NOMO-1 (cell line): Measurements from ENCODE around the gene CRYBA4.
"Not testable (repeated sequence)": the region's sequence is repeated elsewhere in the genome, so short reads cannot be mapped to it uniquely, and the experiment has no call there.

Source experiments
- DNase-seq, 2 experiments: peaks; one replicate each; lab custom pipeline; 2025; ENCODE audit not compliant: unreplicated experiment in 2 of 2; lab: John Stamatoyannopoulos, UW

CRYBA4 gene

DNA sequence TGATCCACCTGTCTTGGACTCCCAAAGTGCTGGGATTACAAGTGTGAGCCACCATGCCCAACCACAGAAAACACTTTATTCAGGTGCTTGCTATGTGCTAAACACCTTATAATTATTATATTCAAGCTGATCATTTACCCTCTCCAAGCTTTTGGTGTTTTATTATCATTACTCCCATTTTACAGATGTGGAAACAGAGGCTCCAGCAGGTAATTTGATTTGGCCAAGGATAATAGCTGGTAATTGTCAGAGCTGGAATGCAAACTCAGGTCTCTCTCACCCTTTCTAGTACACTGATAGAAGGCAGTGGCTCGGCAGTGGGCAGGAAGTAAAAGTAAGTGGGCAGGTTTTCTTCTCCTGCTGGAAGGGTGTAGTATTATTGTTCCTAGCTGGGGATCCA is 28.0 kb upstream of the CRYBA4 start:
- no peak for DNase-seq

DNA sequence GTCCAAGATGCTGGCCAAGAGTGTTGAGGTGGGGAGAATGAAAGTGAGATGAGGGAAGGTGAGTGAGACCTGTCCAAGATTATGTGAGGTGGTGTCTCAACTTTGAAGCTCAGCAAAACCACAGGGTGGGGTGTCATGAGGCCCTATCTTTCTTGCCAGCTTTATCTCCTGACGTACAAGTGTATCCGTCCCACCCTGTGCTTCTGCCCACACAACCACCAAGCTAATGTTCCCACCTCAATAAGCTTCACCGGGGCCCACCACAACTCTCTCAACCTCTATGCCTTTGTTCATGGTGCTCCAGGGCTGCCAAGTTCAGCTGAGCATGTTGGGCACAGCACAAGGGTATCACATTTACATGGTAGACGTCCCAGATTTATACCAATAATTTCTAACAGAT is 24.7 kb upstream of the CRYBA4 start:
- DNase-seq, result no peak

DNA sequence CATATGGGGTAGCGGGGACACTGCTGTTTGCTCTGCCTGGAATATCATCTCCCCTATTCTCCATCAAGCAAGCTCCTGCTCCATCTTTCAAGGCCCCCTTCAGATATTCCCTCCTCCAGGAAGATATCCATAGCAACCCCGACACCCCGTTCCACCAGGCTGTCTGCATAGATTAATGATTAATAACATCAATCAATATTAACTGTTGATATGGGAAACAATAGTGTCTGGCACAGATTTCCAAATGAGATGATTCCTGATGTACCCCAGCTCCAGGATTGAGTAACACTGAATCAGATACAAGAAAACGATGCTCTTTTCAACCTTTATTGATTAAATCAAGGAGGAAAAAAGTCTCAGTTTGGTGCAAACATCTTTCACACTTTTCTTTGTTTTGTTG is 24.3 kb upstream of the CRYBA4 start:
- no peak for DNase-seq

DNA sequence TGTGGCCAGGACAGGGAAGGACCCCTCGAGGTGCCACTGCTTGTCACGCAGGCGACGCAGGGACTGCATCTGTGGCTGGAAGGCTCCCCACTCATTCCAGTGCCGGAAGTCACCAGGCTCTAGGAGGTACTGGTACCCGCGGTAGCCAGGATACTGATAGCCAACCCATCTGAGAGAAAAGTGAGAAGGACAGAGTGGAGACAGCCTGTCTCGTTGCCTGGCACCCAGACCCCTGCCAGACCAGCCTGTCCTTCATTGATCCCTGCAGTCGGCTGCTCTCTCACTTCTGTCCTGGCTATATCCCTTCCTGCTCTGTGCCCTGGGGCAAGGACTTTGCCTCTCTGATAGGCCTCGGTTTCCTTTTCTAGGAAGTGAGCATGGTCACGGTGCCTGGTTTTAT is 22.3 kb upstream of the CRYBA4 start:
- DNase-seq, result no peak

DNA sequence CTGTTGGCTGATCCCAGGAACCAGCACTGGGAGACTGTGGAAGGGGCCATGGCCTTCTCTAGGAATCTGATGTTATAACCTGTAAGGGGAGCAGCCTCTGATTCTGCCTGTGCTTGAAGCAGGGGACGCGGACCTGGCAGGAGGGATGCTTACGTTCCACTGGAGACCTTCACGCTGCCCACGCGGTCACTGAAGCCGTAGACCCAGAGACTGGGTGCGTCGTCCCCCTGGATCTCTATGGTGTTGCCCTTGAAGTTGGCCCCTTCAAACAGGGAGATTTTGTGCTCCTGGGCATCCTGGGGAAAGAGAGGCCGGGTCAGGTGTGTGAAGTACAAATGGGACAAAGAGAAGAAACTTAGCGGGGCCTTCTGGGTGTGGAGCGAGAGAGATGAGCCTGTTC is 20.0 kb upstream of the CRYBA4 start:
- DNase-seq, result no peak

DNA sequence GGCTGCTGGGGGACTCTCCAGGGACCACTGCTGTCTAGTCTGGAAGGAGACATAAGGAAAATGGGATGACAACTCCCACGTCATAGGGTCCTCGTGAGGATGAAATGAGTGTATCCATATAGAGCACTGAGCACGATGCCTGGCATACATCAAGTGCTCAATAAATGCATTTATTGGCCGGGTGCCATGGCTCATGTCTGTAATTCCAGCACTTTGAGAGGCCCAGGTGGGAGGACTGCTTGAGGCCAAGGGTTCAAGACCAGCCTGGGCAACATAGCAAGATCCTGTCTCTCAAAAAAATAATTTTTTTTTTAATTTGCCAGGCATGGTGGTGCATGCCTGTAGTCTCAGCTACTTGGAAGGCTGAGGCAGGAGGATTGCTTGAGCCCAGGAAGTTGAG is 19.6 kb upstream of the CRYBA4 start:
- no peak for DNase-seq

DNA sequence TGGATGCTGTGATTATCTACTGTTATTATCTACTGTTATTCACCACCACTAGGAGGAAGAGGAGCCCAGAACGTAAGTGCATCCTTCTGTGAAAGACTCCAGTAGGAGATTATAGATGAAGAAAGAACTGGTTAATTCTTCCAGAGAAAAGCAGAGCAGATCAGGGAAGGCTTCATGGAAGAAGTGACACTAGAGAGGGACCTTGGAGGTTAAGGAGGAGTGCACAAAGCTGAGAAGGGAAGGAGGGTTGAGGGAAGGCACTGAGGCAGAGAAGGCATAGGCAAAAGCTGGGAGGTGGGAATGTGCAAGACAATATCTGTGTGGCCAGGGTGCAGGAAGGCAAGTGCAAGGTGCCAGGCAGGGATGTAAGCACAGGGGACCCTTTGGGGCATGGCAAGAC is 17.4 kb upstream of the CRYBA4 start:
- no peak for DNase-seq

DNA sequence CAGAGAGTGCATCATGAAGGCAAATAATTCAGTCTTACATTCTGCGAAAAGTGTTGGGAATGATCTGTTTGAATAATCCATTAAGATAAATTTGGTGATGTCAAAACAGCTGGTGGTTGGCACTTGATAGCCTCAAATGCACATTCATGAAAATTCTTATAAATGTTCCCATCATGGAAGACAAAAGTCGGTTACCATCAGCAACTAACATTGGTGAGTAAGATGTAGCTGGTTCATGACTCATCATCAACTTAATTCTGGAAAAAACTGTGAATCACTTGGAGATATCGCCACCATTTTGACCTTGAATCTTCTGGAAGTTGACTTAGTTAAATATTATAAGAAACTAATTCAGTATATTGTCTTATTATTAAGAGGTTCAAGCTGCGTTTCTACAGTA is 15.2 kb upstream of the CRYBA4 start:
- no peak for DNase-seq

DNA sequence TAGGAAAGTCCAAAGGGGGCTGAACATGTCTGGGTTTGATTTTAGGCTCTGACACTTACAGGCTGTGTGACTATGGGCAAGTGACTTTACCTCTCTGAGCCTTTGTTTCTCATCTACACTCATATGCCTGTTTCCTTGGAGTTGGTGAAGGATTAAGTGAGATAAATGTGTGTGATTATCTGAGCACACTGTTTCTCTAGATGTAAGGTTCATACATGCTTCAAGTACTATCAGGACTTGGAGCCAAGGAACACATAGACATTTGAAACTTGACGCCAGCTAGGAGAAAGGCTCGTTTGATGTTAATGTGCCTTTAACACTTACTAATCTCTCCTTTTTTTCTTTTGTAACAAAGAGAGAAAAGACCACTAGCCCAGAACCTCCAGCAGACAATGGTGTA is 13.6 kb upstream of the CRYBA4 start:
- DNase-seq, result no peak

DNA sequence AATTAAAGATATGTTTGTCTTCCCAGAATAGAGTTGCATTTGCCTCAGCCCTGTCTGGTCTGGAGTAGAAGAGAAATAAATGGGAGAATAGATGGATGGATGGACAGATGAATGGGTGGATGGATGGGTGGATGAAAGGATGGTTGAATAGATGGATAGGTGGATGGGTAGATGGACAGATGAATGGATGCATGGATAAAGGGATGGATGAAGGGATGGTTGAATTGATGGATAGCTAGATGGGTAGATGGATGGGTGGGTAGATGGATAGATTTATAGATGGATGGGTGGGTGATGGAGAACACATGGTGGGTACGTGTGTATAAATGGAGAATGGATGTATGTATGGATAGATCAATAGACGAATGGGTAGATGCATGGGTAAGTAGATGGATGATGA is 12.5 kb upstream of the CRYBA4 start:
- DNase-seq, result no peak

DNA sequence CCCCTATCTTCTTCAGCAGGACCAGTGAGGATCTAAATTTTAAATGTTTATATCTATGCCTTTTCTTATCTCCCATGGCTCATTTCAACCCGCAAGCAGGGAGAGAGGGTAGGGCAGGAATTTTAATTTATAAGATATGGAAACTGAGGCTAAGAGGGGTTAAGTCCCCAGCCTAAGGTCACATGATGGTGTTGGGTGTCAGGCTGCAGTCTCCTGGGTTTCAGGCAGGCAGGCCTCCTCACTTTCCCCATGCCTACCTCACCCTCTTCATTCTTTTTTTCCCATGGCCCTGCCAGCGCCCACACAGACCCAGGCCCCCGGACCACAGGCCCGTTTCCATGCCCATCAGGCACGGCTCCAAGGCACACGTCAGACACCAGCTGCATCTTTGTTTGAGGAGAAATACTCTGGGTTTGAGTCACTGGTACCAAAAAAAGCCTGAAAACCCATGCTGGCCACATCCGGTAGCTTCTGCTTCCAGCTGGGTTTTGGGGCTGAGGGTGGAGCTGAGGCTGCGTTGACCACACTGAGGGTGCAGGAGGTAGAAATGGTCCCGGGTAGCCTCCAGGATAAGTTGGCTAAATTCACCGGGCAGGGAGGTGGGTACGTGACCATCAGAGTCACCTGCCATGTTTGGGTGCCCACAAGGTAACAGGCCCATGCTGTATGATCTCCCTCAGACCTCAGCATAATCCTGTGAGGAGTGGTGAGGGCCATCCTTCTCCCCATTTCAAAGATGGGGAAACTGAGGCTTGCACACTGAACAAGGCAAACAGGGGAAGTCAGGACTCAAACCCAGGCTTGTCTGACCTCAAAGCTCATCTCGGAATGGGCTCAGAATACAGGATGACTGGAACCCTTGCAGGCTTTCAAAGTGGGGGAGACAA is 11.4 kb upstream of the CRYBA4 start:
- DNase-seq, result peak; percentile 28 to 31

DNA sequence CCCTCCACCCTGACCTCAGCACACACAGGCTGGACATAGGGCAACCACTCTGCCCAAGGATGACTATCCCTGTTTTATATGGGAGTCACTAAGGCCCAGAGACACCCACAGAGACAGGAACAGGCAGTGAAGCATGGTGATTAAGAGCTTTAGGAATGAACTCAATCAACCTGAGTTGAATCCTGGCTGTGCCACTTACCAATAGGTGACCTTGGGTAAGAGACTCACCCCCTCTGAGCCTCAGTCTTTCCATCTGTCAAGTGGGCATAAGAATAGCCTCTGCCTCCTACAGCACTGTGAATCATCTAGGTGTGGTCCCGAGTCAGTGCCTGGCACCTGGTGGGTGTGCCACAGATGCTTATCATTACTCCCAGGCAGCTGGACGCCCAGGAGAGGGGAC is 10.8 kb upstream of the CRYBA4 start:
- DNase-seq, result no peak

DNA sequence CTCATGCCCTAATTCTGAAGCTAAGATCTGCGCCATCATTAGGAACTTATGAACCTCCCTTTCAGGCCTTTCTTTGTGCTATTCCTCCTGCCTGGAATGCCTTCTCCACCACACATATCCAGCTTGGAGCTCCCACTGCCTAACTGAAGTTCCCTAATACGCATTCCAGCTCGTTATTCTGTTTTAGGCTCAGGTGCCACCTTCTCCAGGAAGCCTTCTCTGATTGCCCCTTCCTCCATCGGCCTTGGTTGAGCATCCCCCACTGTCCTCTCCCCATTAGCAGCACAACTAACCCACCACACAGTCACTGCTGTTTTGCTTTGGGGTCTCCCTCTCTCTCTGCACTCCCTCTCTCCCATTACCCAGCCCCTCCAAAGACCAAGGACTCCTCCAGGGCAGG is 9.1 kb upstream of the CRYBA4 start:
- no peak for DNase-seq

DNA sequence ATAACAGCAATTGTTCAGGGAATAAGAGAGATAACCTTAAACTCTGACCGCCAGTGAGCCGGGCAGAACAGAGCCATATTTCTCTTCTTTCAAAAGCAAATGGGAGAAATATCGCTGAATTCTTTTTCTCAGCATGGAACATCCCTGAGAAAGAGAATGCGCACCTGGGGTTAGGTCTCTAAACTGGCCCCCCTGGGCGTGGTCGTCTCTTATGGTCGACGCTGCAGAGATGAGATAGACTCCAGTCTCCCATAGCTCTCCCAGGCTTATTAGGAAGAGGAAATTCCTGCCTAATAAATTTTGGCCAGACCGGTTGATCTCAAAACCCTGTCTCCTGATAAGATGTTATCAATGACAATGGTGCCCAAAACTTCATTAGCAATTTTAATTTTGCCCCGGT is 8.0 kb upstream of the CRYBA4 start:
- DNase-seq, result not testable (repeated sequence)

DNA sequence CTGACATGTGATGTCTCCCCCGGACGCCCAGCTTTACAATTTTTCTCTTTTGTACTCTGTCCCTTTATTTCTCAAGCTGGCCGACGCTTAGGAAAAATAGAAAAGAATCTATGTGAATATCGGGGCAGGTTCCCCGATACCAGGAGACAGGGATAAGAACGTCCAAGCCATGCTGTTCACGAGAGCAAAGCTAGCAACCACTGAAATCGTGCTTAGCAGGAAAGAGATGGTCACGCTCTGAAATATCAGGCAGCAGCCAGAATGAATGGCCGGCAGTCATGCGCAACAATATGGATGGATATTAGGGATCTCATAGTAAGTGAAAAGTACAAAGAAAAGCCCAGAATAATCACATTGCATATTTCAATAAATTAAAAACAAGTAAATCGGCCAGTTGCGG is 7.4 kb upstream of the CRYBA4 start:
- DNase-seq, result no peak

DNA sequence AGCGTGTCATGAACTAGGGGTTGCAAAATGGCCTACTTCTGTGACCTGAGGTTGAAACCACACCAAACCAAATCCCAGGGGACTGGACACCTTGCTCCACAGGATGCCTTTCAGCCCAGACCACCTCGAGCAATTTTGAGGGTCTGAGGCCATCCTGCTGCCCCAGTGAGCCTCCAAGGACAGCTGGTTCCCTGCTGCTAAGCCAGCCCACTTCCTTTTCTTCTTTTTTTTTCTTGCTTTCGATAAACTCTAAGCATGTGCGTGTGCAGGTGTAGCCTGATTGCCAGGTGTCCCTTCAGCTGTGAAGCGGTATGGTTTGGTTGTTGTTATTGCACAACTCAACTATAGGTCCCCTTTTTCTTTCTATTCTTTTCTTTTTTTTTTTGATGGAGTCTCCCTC is 6.6 kb upstream of the CRYBA4 start:
- DNase-seq, result no peak

DNA sequence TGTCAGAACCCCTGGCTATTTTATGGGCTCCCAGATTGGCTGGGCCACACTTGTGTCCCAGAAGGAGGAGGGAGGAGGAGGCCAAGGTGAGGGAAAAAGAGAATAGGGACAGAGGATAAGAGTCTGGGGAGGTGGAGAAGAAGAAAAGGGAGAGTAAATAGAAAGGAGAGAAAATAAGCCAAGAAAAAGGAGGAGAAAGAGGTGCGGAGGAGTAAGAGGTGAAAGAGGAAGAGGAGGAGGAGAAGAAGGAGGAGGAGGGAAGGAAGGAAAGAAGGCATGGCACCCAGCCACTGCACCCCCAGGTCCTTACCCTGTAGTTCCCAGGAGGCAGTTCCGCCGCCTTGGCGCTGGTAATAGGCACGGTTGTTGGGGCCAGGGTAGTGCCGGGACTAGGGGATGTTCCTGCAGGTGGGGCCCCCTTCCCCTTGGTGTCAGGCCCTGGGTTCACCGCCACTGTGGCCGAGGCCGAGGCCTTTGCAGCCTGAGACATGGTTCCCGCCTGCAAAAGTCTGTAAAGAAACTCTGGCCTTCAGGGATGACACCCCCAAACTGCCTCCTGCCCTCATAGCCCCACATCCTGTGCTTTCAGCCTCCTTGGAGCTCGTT is 5.8 kb upstream of the CRYBA4 start:
- no peak for DNase-seq

DNA sequence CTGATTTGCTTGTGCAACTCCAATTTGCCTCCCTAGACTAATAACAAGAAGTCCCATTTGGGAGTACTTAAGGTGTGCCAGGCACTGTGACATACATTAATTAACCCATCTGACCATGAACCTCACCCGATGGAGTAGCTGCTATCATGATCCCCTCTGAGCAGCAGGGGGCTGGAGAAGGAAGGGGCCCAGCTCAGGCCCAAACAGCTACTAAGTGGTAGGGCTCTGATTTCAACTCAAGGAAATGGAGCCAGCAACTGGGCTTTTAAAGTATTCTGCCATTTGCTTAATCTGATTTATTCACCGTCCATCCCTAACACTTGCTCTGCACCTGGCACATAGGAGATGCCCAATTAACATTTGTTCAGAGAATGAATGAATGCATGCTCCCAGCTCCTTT is 5.1 kb upstream of the CRYBA4 start:
- no peak for DNase-seq

DNA sequence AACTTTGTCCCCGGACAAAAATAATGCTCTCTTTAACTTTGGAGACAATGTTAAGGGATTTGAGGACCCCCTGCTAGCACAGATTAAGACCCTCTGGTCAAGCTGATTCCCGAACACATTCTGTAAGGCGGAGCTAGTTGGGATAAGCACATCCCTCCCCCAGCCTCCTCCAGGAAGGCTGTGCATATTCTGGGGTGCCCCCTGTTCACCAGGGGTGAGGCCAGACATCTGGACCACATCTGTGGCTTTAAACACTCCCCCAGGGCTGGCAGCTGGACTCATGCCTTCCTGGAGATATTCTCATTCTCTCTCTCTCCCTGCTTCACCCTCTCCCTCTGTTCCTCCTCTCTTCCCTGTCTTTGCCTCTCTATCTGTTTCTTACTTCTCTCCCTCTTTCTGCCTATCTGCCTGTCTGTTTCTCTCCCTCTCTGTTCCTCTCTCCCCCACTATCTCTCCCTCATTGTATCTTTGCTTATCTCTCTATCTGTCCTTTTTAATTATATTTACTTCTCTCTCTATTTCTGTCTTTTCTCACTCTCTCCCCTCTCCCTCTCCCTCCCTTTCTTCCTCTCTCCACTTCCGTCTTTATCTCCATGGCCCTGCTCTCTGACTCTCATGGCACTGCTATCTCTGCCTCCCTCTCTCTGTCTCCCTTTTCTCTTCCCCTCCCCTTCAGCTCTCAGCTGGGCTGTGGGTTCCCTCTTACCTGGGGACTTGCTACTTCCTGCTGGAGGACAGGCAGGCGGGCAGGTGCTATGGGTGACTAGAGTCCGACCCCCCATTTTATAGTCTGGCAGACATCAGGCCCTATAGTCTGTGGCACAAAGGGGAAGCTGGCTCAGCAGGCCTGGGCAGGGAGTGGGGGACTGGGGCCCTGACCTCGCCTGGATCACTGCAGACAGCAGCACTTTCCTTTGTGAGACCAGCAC is 4.2 kb upstream of the CRYBA4 start, which contains the start of gene CRYBB1:
TSS of gene CRYBB1 (minus strand) at position 757 of the 929 bp plus-strand sequence. CDS start 1,708 bp downstream, outside the sequence.
- DNase-seq, result peak; percentile 58 to 60

DNA sequence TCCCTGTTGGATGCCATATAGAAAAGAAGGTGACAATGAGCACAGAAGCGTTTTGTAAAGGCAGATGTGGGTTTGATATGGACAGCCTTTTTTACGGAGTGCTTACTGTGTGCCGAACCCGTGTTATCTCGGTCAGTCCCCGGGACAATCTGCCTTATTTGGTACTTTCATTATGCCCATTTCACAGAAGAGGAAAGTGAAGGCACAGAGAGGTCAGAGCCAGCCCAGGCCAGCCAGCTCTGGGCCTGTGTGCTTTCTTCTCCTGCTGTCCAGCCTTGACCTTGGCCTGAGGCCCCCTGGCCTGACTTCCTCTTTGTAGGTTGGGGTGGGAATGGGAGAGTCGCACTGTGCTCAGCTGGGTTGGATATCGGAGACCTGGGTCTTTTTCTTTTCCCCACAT is 3.3 kb upstream of the CRYBA4 start:
- DNase-seq, result no peak

DNA sequence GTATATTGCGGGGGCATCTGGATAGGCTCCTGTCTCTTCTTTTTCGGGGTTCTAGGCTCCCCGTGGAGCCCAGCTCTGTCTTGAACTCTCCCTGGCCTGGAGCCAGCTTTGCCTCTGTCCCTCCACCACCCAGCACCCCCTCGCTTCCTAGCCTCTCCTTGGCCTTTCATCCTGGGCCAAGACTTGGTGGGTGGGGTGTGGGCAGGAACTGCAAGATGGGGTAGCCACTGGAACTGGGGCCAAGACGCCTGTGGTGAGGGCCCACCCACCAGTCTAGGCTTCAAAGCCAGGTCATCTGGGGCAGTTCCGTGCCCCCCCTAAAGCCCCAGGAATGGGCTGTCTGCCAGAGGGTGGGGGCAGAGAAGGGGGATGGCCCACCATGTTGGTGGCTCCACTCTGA is 2.3 kb upstream of the CRYBA4 start:
- DNase-seq, result no peak
